NCI-H226 (cell line): ENCODE results near the gene NDUFS4.
"Not testable (repeated sequence)": the region's sequence is repeated elsewhere in the genome, so short reads cannot be mapped to it uniquely, and the experiment has no call there.

ENCODE experiments used
- DNase-seq: peaks from one replicate; pipeline ENCODE4 v3.0.0-alpha.2; 2015

NDUFS4 gene

DNA sequence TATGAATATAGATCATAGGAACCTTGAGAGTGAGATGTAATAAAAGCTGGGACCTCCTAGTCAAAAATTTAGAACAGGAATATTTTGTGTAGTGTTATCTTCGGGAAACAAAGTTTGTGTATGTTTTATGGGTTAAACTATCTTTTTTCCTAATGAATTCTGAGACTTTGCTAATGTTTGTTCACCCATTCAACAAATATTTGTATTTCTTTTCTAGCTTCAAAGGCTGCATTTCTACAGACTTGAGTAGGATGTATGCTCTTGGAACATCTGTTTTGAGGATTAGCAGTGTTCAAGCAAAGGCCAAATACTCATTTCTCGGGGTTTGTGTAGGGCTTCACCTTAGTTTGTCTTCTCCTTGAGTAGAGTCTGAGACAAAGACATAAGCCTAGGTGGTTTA is 16.2 kb downstream of the NDUFS4 start:
- DNase-seq = no peak

DNA sequence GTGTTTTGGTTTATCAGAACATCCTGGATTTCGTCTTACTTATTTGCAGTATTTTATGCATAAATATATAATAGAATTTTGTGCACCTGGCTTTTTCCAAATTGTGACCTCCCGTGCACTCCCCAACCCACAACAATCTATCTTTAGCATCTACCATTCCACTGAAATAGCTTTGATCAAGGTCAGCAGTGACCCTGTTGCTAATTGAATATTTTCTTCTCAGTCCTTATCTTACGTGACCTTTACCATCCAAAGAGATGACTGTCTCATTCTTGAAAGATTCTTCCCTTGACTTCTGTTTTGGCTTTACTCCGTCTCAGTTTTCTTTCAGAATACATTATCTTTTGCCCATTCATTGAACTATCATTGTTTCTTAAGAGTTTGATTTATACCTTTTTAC is 18.4 kb downstream of the NDUFS4 start:
- DNase-seq = no peak

DNA sequence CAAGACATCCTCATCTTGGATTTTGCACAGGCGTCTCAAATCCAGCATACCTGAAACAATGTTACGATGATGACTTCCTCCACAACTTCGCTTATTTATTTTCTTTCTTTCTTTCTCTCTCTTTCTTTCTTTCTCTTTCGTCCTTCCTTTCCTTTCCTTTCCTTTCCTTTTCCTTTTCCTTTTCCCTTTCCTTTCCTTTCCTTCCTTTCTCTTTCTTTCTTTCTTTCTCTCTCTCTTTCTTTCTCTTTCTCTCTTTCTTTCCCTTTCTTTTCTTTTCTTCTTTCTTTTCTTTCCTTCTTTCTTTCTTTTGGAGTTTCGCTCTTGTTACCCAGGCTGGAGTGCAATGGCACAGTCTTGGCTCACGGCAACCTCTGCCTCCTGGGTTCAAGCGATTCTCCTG is 20.1 kb downstream of the NDUFS4 start:
- DNase-seq = no peak

DNA sequence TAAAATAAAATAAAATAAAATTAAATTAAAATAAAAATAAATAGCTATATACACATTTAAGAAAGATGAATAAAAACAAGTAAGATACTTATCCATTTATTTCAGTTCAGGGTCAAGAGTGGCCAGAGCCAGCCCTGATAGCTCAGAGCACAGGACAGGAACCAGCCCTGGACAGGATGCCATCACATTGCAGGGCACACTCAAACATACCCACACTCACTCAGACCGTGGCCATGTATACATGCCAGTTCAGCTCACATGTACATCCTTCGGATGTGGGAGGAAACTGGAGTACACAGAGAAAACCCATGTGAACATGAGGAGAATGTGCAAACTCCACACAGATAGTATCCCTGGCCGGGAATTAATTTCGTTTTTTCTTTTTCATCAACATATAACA is 21.8 kb downstream of the NDUFS4 start:
- DNase-seq = no peak

DNA sequence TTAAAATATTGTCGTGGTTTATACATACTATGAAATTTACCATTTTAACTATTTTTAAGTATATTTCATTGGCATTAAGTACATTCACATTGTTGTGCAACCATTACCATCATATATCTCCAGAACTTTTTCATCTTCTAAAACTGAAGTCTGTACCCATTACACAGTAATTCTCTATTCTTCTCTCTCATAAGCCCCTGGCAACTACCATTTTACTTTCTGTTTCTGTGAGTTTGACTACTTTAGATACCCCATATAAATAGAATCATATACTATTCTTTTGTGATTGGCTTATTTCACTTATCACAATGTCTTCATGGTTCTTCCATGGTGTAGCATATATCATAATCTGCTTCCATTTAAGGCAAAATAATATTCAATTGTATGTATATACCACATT is 30.3 kb downstream of the NDUFS4 start:
- DNase-seq = no peak

DNA sequence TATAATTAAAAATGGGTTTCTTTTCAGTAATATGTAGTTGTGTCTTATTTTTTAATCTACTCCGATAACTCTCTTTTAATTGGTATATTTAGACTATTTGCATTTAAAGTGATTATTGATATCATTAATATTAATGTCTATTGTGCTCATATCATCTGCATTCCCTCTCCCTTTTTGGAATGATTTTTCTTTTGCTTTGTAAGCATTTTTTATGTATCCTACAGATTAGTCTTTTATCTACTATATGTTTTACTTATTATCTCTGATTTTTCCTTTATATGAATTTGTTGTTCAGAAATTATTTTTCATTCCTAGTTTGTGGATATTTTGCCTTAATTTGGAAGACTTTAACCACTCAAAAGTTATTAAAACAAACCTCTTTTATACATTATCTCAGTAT is 34.0 kb downstream of the NDUFS4 start:
- DNase-seq = no peak

DNA sequence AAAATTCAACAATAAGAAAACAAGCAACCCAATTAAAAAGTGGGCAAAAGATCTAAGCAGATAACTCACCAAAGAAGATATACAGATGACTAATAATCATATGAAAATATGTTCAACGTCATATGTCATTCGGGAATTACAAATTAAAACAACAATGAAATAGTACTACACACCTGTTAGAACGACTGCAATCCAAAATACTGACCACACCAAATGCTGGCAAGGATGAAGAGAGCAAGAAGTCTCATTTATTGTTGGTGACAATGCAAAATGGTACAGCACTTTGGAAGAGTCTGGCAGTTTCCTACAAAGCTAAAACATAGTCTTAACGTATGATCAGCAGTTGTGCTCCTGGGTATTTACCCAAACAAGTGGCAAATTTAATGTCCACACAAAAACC is 37.5 kb downstream of the NDUFS4 start:
- no peak for DNase-seq

DNA sequence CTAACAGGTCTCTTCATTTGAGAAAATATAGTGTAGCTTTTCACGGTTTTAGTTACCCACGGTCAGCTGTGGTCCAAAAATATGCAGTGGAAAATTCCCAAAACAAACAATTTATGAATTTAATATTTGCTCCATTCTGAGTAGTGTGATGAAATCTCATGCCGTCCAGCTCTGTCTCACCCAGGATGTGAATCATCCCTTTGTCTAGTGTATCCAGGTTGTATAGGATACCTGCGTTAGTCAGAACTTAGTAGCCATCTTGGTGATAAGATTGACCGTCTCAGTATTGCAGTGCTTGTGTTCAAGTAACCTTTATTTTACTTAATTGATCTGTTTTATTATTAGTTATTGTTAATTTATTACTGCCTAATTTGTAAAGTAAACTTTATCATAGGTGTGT is 41.1 kb downstream of the NDUFS4 start:
- peak; percentile 86 for DNase-seq

DNA sequence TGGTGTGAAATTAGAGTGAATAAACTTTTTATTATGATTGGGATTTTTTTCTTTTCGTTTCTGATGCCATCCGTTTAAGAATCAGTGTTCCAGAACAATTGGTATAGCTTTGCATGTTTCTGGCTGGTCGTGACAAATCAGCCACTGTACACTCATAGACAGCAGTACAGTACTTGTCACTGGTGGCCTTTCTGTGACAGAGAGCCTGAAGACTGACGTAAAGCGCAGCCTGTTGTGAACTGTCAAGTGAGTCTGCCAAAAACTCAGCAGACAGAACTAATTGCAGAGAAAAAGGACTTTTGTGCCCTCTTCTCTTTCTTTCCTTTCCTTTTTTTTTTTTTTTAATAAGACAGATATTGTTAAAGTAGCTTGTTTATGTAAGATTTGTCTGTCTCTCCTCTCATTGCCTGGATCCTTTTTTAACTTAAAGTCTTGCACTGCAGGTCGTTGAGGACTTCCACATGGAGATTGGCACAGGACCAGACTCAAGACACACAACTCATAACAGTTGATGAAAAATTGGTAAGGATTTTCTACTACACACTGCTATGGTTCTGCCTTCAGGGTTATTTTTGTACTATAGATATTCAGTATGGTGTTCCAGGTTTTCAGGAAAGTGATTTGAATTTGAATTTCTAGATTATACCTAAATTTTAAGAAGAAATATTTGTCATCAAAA is 42.7 kb downstream of the NDUFS4 start:
- DNase-seq = no peak

DNA sequence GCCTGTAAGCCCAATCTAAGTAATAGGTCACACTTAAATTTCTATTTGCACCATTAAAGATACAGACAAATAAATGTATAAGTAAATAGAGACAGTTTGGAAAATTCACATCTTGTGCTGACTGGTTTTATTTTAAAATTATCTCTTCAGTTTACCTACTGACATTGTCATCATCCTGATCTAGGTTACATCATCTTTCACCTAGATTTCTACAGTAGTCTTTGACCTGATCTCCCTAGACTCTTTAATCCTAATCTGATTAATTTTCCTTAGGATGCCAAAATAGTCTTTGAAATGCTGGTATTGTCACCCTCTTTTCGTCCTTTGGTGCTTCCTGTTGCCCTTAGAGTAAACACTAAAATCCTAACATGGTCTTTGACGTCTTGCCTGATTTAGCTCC is 43.9 kb downstream of the NDUFS4 start:
- DNase-seq = no peak

DNA sequence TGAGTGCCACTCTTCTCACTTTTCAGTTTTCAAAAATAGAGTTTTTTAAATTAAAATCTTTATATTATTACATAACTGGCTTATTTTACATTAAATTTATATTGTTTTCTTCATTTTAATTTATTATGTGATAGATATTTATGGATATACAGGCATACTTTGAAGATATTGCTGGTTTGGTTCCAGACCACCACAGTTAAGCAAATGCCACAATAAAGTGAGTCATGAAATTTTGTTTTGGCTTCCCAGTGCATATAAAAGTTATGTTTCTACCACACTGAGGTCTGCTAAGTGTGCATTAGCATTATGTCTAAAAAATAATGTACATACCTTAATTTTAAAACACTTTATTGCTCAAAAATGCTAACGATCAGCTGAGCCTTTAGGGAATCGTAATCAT is 47.4 kb downstream of the NDUFS4 start:
- no peak for DNase-seq

DNA sequence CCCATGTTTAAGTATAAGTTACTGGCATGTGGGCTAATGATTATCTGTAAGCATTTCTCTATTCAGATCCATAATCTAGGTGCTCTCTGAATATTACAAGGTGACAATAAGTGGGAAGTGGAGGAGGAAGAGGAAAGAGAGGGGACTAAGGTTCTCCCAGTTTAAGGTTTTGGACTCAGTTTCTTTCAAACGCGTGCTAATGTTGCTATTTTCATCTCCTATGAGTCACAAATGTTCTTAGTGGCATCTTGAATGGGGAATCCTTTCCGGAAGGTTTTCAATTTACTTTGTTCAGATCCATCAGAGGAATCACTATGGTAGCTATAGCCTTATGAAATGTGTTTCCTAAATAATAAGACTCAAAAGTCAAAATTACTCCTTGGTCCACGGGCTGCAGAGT is 48.5 kb downstream of the NDUFS4 start:
- DNase-seq = not testable (repeated sequence)

DNA sequence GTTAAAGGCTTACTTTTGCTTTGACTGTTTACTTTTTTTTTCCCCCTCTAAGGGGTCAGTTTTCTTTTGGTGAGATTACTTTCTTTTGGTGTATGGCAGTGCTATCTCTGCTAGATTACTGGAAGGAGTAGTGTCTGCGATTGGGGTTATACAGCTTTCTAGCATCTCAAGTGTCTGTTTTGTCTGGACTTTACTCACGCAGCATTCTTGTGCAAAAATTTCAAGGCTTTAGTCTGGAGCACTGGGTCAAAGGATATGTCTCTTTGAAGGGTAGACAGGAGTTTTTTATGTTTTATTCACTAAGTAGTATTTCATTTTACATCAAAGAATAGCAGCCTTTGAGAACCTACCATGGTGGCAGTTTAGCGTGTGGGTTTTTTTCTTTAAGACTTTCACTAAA is 52.6 kb downstream of the NDUFS4 start:
- no peak for DNase-seq

DNA sequence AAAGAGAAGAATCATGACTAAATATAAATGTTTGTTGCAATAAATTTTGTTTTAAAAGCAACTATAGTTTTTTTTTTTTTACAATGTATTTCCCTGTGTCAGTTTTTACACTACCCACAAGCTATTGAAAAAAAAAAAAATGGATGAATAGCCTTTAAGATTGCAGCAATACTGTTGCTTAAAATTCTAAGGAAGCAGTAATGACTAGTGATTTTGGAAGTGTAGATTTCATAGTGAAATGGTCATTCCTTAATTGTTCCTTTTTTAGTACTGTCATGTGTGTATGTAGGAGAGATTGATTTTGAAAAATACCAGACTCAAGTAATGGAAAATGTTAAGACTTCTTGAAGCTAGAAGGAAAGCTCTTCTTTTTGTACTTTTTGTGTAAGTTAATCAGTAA is 53.1 kb downstream of the NDUFS4 start:
- no peak for DNase-seq

DNA sequence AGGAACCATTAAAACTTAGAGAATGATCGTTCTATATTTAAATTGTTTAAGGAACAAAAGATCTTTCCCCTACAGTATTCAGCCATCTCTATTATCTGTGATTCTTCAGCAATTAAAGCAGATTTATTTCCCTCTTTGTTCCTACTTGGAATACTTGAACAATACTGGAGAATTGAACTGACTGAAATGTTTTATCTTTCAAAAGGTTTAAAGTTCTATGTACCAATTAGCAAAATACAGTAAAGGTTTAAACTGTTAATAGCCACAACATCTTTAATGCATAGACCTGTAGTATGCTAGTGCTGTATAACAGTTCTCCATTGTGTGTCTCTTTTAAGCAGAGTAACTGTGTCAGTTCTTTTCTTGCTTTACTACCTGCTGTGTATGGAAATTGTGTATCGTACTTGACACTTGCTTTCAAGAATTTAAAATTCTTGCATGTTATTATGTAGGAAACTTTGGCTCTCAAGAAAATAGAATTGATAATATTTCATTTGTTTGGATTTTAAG is 54.0 kb downstream of the NDUFS4 start:
- DNase-seq = no peak

DNA sequence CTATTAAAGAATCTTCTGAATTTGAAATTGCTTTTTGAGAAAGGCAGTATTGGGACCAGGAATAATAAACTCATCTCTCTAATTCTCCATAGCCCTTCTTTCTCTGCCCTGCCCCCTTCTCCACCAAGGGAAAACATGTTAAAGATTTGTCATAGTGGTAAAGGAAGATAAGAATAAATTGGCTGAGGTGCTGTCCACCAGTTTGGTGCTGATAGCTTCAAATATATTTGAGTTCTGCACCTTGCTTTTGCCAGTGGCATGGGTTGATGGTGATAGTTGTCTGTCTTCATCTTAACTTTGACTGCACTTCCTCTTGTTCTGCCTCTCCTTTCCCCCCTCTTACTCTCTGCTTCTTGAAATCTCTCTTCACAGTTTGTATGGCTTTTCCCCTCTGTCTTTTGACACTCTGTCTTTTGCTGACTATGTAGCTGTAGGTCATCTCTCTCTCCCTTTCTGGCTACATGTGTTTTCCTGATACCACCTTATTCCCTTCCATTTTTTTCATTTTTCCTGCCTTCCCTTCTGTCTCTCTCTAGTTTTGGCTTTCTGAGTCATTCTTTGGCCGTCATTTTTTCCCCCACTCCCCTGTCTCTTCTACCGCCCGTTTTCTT is 56.6 kb downstream of the NDUFS4 start:
- DNase-seq = peak; percentile 15

DNA sequence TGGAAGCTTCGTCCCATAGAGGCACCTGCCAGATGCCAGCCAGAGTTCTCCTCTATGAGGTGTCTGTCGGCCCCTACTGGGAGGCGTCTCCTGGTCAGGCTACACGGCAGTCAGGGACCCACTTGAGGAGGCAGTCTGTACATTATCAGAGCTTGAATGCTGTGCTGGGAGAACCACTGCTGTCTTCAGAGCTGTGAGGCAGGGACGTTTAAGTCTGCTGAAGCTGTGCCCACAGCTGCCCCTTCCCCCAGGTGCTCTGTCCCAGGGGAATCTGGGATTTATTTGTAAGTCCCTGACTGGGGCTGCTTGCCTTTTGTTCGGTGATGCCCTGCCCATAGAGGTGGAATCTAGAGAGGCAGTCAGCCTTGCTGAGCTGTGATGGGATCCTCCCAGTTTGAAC is 70.8 kb downstream of the NDUFS4 start:
- DNase-seq = no peak

DNA sequence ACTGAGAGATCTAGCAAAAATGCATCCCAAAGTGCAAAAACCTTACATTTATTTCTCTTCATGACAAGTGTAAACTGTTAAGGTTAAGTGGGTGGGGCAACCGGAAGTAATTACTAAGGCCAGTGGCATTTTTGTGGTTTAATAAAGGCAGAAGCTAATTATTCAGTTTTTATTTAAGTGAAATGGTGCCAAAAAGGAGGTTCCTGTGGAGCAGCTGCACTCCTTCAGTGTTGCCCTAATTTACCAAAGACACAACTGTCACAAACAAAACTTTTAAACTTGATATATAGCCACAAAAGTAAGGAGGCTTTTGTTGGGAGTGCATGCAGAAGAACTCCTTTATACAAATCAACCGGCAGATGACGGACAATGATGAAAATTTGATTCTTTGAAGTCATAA is 81.6 kb downstream of the NDUFS4 start:
- peak; percentile 5 for DNase-seq

DNA sequence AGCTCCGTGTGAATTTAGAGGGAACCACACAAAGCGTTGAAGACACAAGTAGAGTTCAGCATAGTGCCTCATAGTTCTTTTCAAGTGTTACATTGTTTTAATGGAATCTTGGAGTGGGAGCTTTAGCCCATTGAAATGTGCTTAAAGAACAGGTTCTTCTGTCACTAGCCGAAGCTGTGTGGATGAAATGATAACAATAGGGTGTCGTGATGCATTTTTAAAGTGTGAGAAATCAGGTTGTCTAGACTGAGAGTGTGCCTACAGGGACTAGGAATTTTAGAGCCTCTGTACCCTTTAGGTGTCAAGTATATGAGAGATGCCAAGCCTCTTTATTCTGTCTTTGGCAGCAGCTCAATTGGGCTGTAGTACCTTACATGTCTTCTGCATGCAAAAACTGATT is 83.0 kb downstream of the NDUFS4 start:
- no peak for DNase-seq

DNA sequence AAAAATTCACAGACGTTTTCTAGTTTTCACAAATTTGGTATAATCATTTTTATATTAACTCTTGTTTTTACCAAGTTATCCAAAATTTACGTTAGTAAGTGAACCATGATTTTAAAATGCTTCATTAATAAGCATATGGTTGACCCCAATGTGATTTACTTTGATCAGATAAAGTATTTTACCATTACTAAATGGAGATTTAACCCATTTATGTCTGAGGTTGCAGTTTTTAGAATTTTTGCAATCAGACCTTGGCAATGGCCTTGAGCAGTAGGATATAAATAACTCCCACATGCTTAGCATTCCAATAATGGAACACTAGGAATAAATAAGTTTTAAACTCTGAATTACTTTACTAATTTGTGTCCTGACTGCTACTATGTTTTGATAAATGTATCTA is 84.6 kb downstream of the NDUFS4 start:
- DNase-seq = no peak

DNA sequence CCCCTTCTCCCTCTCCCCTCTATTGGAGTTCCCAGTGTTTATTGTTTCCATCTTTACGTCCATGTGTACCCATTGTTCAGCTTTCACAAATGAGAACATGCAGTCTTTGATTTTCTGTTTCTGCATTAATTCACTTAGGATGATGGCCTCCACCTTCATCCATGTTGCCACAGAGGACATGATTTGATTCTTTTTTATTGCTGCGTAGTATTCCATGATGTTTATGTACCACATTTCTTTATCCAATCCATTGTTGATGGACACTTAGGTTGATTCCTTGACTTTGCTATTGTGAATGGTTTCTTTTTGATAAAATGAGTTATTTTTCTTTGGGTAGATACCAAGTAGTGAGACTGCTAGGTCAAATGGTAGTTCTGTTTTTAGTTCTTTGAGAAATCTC is 88.9 kb downstream of the NDUFS4 start:
- DNase-seq = no peak

DNA sequence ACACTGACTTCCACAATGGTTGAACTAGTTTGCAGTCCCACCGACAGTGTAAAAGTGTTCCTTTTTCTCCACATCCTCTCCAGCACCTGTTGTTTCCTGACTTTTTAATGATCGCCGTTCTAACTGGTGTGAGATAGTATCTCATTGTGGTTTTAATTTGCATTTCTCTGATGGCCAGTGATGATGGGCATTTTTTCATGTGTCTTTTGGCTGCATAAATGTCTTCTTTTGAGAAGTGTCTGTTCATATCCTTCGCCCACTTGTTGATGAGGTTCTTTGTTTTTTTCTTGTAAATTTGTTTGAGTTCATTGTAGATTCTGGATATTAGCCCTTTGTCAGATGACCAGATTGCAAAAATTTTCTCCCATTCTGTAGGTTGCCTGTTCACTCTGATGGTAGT is 100.1 kb downstream of the NDUFS4 start:
- not testable (repeated sequence) for DNase-seq

DNA sequence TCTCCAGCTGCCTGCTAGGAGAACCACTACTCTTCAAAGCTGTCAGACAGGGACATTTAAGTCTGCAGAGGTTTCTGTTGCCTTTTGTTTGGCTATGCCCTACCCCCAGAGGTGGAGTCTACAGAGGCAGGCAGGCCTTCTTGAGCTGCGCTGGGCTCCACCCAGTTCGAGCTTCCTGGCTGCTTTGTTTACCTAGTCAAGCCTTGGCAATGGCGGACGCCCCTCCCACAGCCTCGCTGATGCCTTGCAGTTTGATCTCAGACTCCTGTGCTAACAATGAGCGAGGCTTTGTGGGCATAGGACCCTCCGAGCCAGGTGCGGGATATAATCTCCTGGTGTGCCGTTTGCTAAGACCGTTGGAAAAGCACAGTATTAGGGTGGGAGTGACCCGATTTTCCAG is 104.9 kb downstream of the NDUFS4 start:
- DNase-seq = not testable (repeated sequence)

DNA sequence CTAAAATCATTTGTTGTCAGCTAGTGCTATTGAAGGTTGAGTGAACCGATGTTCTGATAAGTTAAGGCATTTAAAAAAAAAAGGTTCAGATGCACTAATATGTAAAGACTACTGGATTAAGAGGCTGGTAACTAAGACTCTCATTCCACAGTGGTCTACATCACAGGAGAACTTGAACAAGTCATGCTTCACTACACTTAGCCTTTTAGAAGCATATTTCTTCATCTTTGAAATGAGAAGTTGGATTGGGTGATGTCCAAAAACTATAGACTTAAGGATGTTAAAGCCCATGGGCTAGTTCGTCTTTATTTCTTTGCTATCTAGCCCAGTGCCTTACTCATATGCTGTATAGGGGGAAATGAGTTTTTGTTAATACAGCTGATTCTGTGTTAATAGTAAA is 107.2 kb downstream of the NDUFS4 start:
- no peak for DNase-seq

DNA sequence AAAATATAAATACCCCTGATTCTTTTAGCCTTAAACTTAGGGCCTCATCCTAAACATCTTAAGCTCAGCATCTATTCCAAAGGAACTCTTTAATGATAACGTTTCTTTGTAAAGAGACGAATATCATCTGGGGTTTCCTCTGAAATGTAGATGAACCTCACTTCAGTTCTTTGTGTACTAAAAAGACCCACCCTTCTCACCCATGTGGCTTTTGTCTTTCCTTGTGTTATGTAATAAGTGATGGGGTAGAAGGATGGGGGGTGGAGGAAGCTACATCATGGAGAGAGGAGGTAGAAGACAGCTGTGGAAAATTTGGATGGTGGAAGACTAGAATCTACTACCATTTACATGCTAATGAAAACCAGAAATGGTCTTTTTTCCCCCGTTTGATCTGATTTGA is 111.0 kb downstream of the NDUFS4 start:
- no peak for DNase-seq
